A549 (cell line): ENCODE data around the gene MAP4K2. TPM values are rescaled to one million over a fixed set of nuclear protein-coding genes. Genes with fewer than 3 reads are reported as not detected.

Experiments
- ATAC-seq, 2 experiments: fragments of 200-7000 bp in 1 of 2; fragments of >200 bp in 1 of 2; cut with Nextera tagmentation in 1 of 2; cut with Tn5 transposase in 1 of 2; 3 replicates each; pipeline versions ENCODE4 v1.8.0 to v1.9.1; 2018 to 2020; ENCODE audit warnings: mild to moderate bottlenecking in 1 of 2, moderate library complexity in 1 of 2
- CTCF ChIA-PET: fragments of 300-600 bp; sonication (Branson Sonifier 250); formaldehyde crosslinking; extraction: SDS; loops from one replicate; lab custom pipeline; 2021; ENCODE audit warnings: antibody characterized with exemption, inconsistent platforms; lab: Yijun Ruan, JAX
- POLR2A ChIA-PET: fragments of 350-600 bp; formaldehyde crosslinking; extraction: SDS; loops from one replicate; lab custom pipeline; 2021; ENCODE audit warnings: antibody characterized with exemption, inconsistent platforms; lab: Yijun Ruan, JAX
- DNase-seq, 2 experiments: peaks; one replicate each; pipeline versions ENCODE4 v3.0.0 to v3.0.0-alpha.2; 2011 to 2016; ENCODE audit warnings: low read depth in 1 of 2, low spot score in 1 of 2
- FAIRE-seq: peaks from 2 replicates; lab custom pipeline; 2011; peaks lifted over from hg19 to GRCh38; lab: Jason Lieb, UNC
- H3K27ac ChIP-seq, 2 experiments: fragments of >200 bp; sonication (Bioruptor Twin); formaldehyde crosslinking; 3 replicates each; pipeline ENCODE4 v1.5.1; 2016 to 2017
- H3K4me1 ChIP-seq: fragments of >200 bp; sonication (Bioruptor Twin); formaldehyde crosslinking; 3 replicates; pipeline ENCODE4 v1.6.1; 2016
- H3K4me2 ChIP-seq: fragments of >200 bp; sonication (Bioruptor Twin); formaldehyde crosslinking; 3 replicates; pipeline ENCODE4 v1.6.1; 2016
- H3K4me3 ChIP-seq: fragments of >200 bp; sonication (Bioruptor Twin); formaldehyde crosslinking; 3 replicates; pipeline ENCODE4 v1.5.1; 2016
- H3K9me3 ChIP-seq: fragments of >200 bp; sonication (Bioruptor Twin); formaldehyde crosslinking; 3 replicates; pipeline ENCODE4 v1.6.1; 2016
- CBX8 ChIP-seq: fragments of 200-600 bp; sonication (generic); IDR thresholded peaks from 2 replicates; pipeline ENCODE4 v1.6.1; 2016
- CEBPB ChIP-seq, 2 experiments: fragments of >200 bp in 1 of 2; sonication (Bioruptor Twin) in 1 of 2; formaldehyde crosslinking in 1 of 2; IDR thresholded peaks; 2 replicates each; pipeline ENCODE4 v1.6.1; 2012 to 2016
- CHD4 ChIP-seq: fragments of 200-600 bp; sonication (generic); IDR thresholded peaks from 2 replicates; pipeline ENCODE4 v1.6.1; 2016; ENCODE audit warnings: antibody characterized with exemption, mild to moderate bottlenecking, borderline replicate concordance
- CTCF ChIP-seq: fragments of >200 bp; sonication (Bioruptor Twin); formaldehyde crosslinking; IDR thresholded peaks from 3 replicates; pipeline ENCODE4 v1.5.1; 2016
- EHF ChIP-seq: fragments of 250-450 bp; sonication (Bioruptor Pico); IDR thresholded peaks from 2 replicates; pipeline ENCODE4 v1.5.0; 2020; ENCODE audit warnings: mild to moderate bottlenecking
- EHMT2 ChIP-seq: fragments of 200-600 bp; sonication (generic); IDR thresholded peaks from 2 replicates; pipeline ENCODE4 v1.6.1; 2016; ENCODE audit warnings: antibody characterized with exemption, low read depth, mild to moderate bottlenecking, moderate library complexity
- ESRRA ChIP-seq: fragments of 150-350 bp; IDR thresholded peaks from 2 replicates; pipeline ENCODE4 v1.6.1; 2014; ENCODE audit warnings: mild to moderate bottlenecking, low read length, borderline replicate concordance
- FOXS1 ChIP-seq: fragments of 250-450 bp; sonication (Bioruptor Pico); IDR thresholded peaks from 2 replicates; pipeline ENCODE4 v1.5.0; 2020; ENCODE audit warnings: mild to moderate bottlenecking, moderate library complexity
- HDAC2 ChIP-seq: fragments of 200-600 bp; sonication (generic); IDR thresholded peaks from 2 replicates; pipeline ENCODE4 v1.6.1; 2016
- HES2 ChIP-seq: fragments of >200 bp; sonication (Bioruptor Twin); formaldehyde crosslinking; IDR thresholded peaks from 2 replicates; pipeline ENCODE4 v1.6.1; 2016
- HOXB13 ChIP-seq: fragments of 250-450 bp; sonication (Bioruptor Pico); IDR thresholded peaks from 2 replicates; pipeline ENCODE4 v1.5.0; 2020; ENCODE audit warnings: low read depth, mild to moderate bottlenecking, moderate library complexity
- HOXB5 ChIP-seq: fragments of 250-450 bp; sonication (Bioruptor Pico); IDR thresholded peaks from 2 replicates; pipeline ENCODE4 v1.5.0; 2020; ENCODE audit warnings: mild to moderate bottlenecking, moderate library complexity
- JUN ChIP-seq, 2 experiments: fragments of >200 bp; sonication (Bioruptor Twin); formaldehyde crosslinking; IDR thresholded peaks; 2 replicates in 1 of 2; 3 replicates in 1 of 2; pipeline ENCODE4 v1.6.1; 2016 to 2017
- NR3C1 ChIP-seq: fragments of >200 bp; sonication (Bioruptor Twin); formaldehyde crosslinking; IDR thresholded peaks from 3 replicates; pipeline ENCODE4 v1.6.1; 2017
- REST ChIP-seq: fragments of 200-600 bp; sonication (generic); IDR thresholded peaks from 2 replicates; pipeline ENCODE4 v1.6.1; 2016; ENCODE audit warnings: antibody characterized with exemption, mild to moderate bottlenecking, moderate library complexity
- RFX5 ChIP-seq: fragments of 450-650 bp; IDR thresholded peaks from 2 replicates; pipeline ENCODE4 v1.7.1; 2014; ENCODE audit warnings: antibody characterized with exemption, mild to moderate bottlenecking, moderate library complexity
- TFCP2L1 ChIP-seq: fragments of 250-450 bp; sonication (Bioruptor Pico); IDR thresholded peaks from 2 replicates; pipeline ENCODE4 v1.5.0; 2021; ENCODE audit warnings: mild to moderate bottlenecking
- ZFP36 ChIP-seq: fragments of 450-650 bp; IDR thresholded peaks from 2 replicates; pipeline ENCODE4 v1.6.1; 2014; ENCODE audit warnings: borderline replicate concordance; ENCODE audit not compliant: partially characterized antibody
- WGBS: methylation state at CpG from one replicate; pipeline ENCODE4 v1.1.6; 2017; ENCODE audit errors: missing lambda C conversion rate; 5-methylcytosine and 5-hydroxymethylcytosine counted together
- polyA plus RNA-seq, 4 experiments: library from polyadenylated mRNA; depleted of rRNA in 3 of 4; stranded (reverse); fragments of >200 nt; fragmentation: RNase III in 1 of 4; extraction: RNeasy Plus Mini Kit Qiagen cat#74134 plus additional on column Dnase treatment in 1 of 4; gene quantifications; 2 replicates in 3 of 4; 3 replicates in 1 of 4; pipeline ENCODE4 v1.2.3, GENCODE V29; 2011 to 2017
- TF ChIP-seq, protein P1 (sequence below): fragments of 250-450 bp; sonication (Bioruptor Pico); IDR thresholded peaks from 2 replicates; pipeline ENCODE4 v1.5.0; 2021; ENCODE audit warnings: mild to moderate bottlenecking, moderate library complexity, borderline replicate concordance
- TF ChIP-seq, protein P2 (sequence below): IDR thresholded peaks from 2 replicates; pipeline ENCODE4 v1.6.1; 2012
- TF ChIP-seq, protein P3 (sequence below): fragments of 250-450 bp; sonication (Bioruptor Pico); IDR thresholded peaks from 2 replicates; pipeline ENCODE4 v1.5.0; 2020; ENCODE audit warnings: low read depth, mild to moderate bottlenecking, moderate library complexity

MAP4K2 gene
- polyA plus RNA-seq, 2 of the 4 experiments (the other 2 are of a cell fraction), result 9.4 to 9.9 TPM

DNA sequence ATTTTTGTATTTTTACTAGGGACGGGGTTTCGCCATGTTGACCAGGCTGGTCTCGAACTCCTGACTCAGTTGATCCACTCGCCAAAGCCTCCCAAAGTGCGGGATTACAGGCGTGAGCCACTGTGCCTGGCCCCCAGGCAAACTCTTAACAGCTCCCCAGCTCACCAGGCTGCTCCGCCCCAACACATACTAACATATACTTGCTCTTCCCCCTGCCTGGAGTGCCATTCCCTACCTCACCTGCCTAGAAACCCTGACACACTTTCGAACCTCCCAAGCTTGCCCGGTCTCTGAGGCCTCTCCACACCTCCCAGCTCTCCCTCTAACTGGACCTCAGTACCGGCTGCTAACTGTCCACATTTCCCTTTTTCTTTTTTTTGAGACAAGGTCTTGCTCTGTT lies 8.5 kb downstream of the MAP4K2 start:
- no peak overlapping the region for H3K4me3 ChIP-seq
- FAIRE-seq (no peak), DNase-seq (no peak)
- TF ChIP-seq TFCP2L1 (CRISPR knock-in tag) (no peak), CTCF (no peak), HOXB13 (CRISPR knock-in tag) (no peak)
- TF ChIP-seq, all 56 proteins: peak for 0
- no peaks in the 10 kb centered on the region for H3K9me3 ChIP-seq
- WGBS, result 97% methylated on average over 10 of the region's 10 CpGs
- H3K27ac ChIP-seq, result no peak overlapping the region
- ChIA-PET POLR2A (interaction anchor here (1.4 kb wide), 1 partner anchor 16 kb away, joined by 6 read pairs; the partner anchor contains the start of gene SF1), CTCF (interaction anchor here (0.6 to 1.4 kb wide), 8 partner anchors 8 to 379 kb away, joined by 3 to 6 read pairs (median 3); partner anchors contain the start of genes BATF2 and MAP4K2)
- ATAC-seq, result no peak
- H3K4me1 ChIP-seq, result no peaks in the 10 kb centered on the region; the same call in 2 of the 3 replicates
- no peak overlapping the region for H3K4me2 ChIP-seq

DNA sequence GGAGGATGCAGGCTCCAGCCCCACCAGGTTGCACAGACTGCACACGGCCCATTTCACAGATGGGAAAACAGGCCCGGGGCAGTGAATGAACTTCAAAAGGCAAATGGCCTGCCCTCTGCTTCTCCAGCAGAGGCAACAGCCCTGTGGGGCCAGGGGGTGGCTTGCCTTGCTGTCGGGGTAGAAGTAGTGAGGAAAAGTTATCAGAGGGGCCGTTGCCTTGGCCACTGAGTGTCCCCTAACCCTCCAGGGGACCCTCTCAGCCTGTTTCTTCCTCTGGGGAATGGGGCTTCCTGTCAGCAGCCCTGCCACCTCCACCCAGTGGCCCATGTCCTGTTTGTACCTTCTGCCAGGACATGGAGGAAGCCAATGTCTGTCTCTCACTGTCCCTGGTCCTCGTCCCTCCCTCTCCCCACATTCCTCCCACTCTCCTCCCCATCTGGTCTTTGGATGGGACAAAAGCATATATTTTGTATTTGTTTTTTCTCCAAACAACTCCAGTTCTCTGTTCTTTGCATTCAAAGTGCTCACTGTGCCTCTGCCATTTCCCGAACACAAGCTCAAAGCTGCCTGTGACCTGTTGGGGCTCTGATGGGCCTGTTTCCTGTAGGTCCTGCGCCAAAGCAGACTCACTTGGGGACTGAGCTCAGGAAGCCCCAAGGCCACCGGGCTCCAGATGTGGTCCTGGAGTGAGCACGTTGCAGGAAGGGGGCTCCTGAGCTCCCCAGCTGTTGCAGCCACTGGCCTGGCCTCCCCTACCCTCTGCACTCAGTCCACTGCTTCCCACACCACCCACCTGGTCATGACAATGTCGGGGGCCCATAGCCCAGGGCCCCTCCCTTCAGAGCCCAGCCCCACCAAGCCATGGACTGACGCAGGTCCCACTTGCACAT lies 9.5 kb downstream of the MAP4K2 start:
- ChIA-PET CTCF (interaction anchor here (0.9 to 1.3 kb wide), 6 partner anchors 8 to 50 kb away, joined by 3 to 6 read pairs (median 3); partner anchors contain the start of gene MAP4K2), POLR2A (interaction anchor here (1.4 kb wide), 1 partner anchor 15 kb away, joined by 6 read pairs; the partner anchor contains the start of gene SF1)
- no peak overlapping the region for H3K4me3 ChIP-seq
- WGBS, result 86% methylated on average over 11 of the region's 11 CpGs
- FAIRE-seq (no peak), ATAC-seq (no peak), DNase-seq (no peak)
- H3K4me1 ChIP-seq, result no peaks in the 10 kb centered on the region
- H3K9me3 ChIP-seq, result no peaks in the 10 kb centered on the region
- TF ChIP-seq EHF (CRISPR knock-in tag), result no peak
- no peak for TF ChIP-seq HDAC2
- no peak for TF ChIP-seq FOXS1
- TF ChIP-seq HOXB5, result no peak
- no peak for TF ChIP-seq HES2
- TF ChIP-seq NR3C1, result no peak
- TF ChIP-seq ESRRA, result no peak
- no peak for TF ChIP-seq REST
- TF ChIP-seq CEBPB (IDR thresholded peaks at IDR 0.05), result no peak
- TF ChIP-seq, protein P1, sequence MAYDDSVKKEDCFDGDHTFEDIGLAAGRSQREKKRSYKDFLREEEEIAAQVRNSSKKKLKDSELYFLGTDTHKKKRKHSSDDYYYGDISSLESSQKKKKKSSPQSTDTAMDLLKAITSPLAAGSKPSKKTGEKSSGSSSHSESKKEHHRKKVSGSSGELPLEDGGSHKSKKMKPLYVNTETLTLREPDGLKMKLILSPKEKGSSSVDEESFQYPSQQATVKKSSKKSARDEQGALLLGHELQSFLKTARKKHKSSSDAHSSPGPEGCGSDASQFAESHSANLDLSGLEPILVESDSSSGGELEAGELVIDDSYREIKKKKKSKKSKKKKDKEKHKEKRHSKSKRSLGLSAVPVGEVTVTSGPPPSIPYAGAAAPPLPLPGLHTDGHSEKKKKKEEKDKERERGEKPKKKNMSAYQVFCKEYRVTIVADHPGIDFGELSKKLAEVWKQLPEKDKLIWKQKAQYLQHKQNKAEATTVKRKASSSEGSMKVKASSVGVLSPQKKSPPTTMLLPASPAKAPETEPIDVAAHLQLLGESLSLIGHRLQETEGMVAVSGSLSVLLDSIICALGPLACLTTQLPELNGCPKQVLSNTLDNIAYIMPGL (CRISPR knock-in tag), result no peak
- TF ChIP-seq, protein P2, sequence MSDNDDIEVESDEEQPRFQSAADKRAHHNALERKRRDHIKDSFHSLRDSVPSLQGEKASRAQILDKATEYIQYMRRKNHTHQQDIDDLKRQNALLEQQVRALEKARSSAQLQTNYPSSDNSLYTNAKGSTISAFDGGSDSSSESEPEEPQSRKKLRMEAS, result no peak
- no peak for TF ChIP-seq CHD4
- no peak for TF ChIP-seq JUN (IDR thresholded peaks at IDR 0.05)
- no peak for TF ChIP-seq EHMT2
- no peak for TF ChIP-seq CBX8
- no peak for TF ChIP-seq RFX5
- TF ChIP-seq ZFP36, result no peak
- TF ChIP-seq, protein P3, sequence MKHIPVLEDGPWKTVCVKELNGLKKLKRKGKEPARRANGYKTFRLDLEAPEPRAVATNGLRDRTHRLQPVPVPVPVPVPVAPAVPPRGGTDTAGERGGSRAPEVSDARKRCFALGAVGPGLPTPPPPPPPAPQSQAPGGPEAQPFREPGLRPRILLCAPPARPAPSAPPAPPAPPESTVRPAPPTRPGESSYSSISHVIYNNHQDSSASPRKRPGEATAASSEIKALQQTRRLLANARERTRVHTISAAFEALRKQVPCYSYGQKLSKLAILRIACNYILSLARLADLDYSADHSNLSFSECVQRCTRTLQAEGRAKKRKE (CRISPR knock-in tag), result no peak
- no peak for TF ChIP-seq CTCF
- TF ChIP-seq, all 56 proteins: peak for 0
- no peak overlapping the region for H3K4me2 ChIP-seq
- H3K27ac ChIP-seq, result no peak overlapping the region
